IPS-NIHi7 (cell line): ENCODE data around the gene SEMA3D.

Experiments used
- DNase-seq: peaks from one replicate; pipeline ENCODE4 v3.0.0; 2012; ENCODE audit warnings: mixed read lengths; ENCODE audit errors: extremely low spot score

The SEMA3D gene

GRCh38 chr7:85184599-85185423, 2.0 kb downstream of the SEMA3D start:
- peak; percentile 44 for DNase-seq

GRCh38 chr7:85183296-85183695, 3.6 kb downstream of the SEMA3D start:
- DNase-seq, result no peak

- DNase-seq, result no peak
These were observed 8.1 kb downstream of the SEMA3D start for GRCh38 chr7:85178531-85179298.

GRCh38 chr7:85177316-85177715, 9.5 kb downstream of the SEMA3D start:
- no peak for DNase-seq

GRCh38 chr7:85176197-85176596, 10.7 kb downstream of the SEMA3D start:
- DNase-seq, result no peak

GRCh38 chr7:85175217-85175616, 11.6 kb downstream of the SEMA3D start:
- no peak for DNase-seq

- DNase-seq, result no peak
These were observed 14.3 kb downstream of the SEMA3D start for GRCh38 chr7:85172530-85172941.

GRCh38 chr7:85167636-85168035, 19.2 kb downstream of the SEMA3D start:
- no peak for DNase-seq

- no peak for DNase-seq
These were observed 21.6 kb downstream of the SEMA3D start for GRCh38 chr7:85165263-85165662.

GRCh38 chr7:85164376-85164775, 22.5 kb downstream of the SEMA3D start:
- DNase-seq, result no peak

GRCh38 chr7:85162721-85163120, 24.1 kb downstream of the SEMA3D start:
- no peak for DNase-seq

- DNase-seq, result no peak
These were observed 26.6 kb downstream of the SEMA3D start for GRCh38 chr7:85160223-85160622.

GRCh38 chr7:85159003-85159402, 27.9 kb downstream of the SEMA3D start:
- no peak for DNase-seq

- DNase-seq, result no peak
These were observed 30.1 kb downstream of the SEMA3D start for GRCh38 chr7:85156661-85157208.

GRCh38 chr7:85154282-85154937, 32.4 kb downstream of the SEMA3D start:
- DNase-seq, result no peak

GRCh38 chr7:85153715-85154114, 33.1 kb downstream of the SEMA3D start:
- DNase-seq, result no peak

GRCh38 chr7:85150624-85151023, 36.2 kb downstream of the SEMA3D start:
- DNase-seq, result no peak

GRCh38 chr7:85144771-85145170, 42.1 kb downstream of the SEMA3D start:
- DNase-seq, result no peak

GRCh38 chr7:85135977-85136376, 50.9 kb downstream of the SEMA3D start:
- DNase-seq, result no peak

GRCh38 chr7:85133560-85133959, 53.3 kb downstream of the SEMA3D start:
- no peak for DNase-seq

GRCh38 chr7:85133006-85133405, 53.9 kb downstream of the SEMA3D start:
- DNase-seq, result no peak

- DNase-seq, result no peak
These were observed 56.2 kb downstream of the SEMA3D start for GRCh38 chr7:85130702-85131101.
